GM12891 (cell line): Measurements from ENCODE around the gene OR9Q2.
"Not testable (repeated sequence)": the region's sequence is repeated elsewhere in the genome, so short reads cannot be mapped to it uniquely, and the experiment has no call there.

Source experiments
- PAX5 ChIP-seq: IDR thresholded peaks from 2 replicates; pipeline ENCODE4 v1.6.1; 2011; ENCODE audit warnings: low read length, moderate library complexity, mild to moderate bottlenecking; ENCODE audit not compliant: insufficient read depth, severe bottlenecking
- POLR2A ChIP-seq: IDR thresholded peaks from 2 replicates; pipeline ENCODE4 v1.6.1; 2011; ENCODE audit warnings: low read depth, low read length, control low read depth
- POLR2AphosphoS5 ChIP-seq: IDR thresholded peaks from 2 replicates; pipeline ENCODE4 v1.6.1; 2011; ENCODE audit warnings: low read depth, low read length, control low read depth
- POU2F2 ChIP-seq: IDR thresholded peaks from 2 replicates; pipeline ENCODE4 v1.6.1; 2011; ENCODE audit warnings: low read depth, mild to moderate bottlenecking, control low read depth, low read length, moderate library complexity
- SPI1 ChIP-seq: IDR thresholded peaks from 2 replicates; pipeline ENCODE4 v1.6.1; 2011; ENCODE audit warnings: low read depth, low read length, control low read depth
- TAF1 ChIP-seq: IDR thresholded peaks from 2 replicates; pipeline ENCODE4 v1.6.1; 2011; ENCODE audit warnings: low read depth, low read length, control low read depth

DNA sequence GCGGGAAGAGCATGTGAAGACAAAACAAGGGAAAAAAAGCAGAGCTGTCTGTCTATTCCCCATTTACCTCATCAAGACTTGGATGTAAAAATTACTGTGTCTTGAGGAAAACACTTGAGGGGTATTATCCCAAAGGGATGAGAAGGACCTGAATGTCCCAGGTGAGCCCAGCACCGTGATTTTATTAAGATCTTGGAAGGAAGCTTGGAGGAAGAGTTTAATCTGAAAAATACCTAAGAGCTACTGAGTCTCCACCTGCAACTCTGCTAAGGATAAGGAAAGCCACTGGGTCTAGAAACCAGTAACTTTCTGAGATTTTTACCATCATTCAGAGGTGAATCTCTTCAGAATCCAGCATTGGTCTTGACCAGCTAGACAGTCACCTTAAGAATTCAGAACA lies 23.6 kb downstream of the OR9Q2 start, which contains the start of gene OR1S1:
- TF ChIP-seq POLR2A, POLR2AphosphoS5, SPI1, TAF1, POU2F2, PAX5: not testable (repeated sequence)
